Measurements from ENCODE around the gene HAND1. TPM values are rescaled to one million over a fixed set of nuclear protein-coding genes. Genes with fewer than 3 reads are reported as not detected.
A peak's percentile ranks its signal among the peaks of the same experiment; 100 is the strongest.

Gene HAND1
- total RNA-seq, 2 experiments from 2014 or later: not detected

- POLR2A ChIA-PET: interaction anchor here (0.6 to 1.9 kb wide), 3 partner anchors 15 to 408 kb away, joined by 3 to 4 read pairs (median 4); partner anchors contain the start of genes FAM114A2 and MFAP3
- Mint-ChIP-seq H3K27ac (peak overlapping the region; percentile 70), H3K4me3 (peak overlapping the region; percentile 93), H3K36me3 (peaks cover 31% of the 10 kb centered on the region), H3K9me3 (no peaks in the 10 kb centered on the region), H3K27me3 (no peaks in the 10 kb centered on the region), H3K4me1 (peaks cover 39% of the 10 kb centered on the region)
- DNase-seq (peak; percentile 64), ATAC-seq (ENCODE audit: low read depth) (no peak)
These were observed 31.6 kb downstream of the HAND1 start for GRCh38 chr5:154446195-154447088.

- DNase-seq (peak; percentile 98), ATAC-seq (ENCODE audit: low read depth) (peak; percentile 93)
- Mint-ChIP-seq H3K27ac (peak within 1 kb of the TSS; percentile 98), H3K27me3 (no peaks in the 10 kb centered on the region), H3K36me3 (peaks cover 31% of the 10 kb centered on the region), H3K9me3 (no peaks in the 10 kb centered on the region), H3K4me1 (peaks cover 39% of the 10 kb centered on the region), H3K4me3 (peak within 1 kb of the TSS; percentile 100)
- POLR2A ChIA-PET: interaction anchor here (0.6 to 1.9 kb wide), 4 partner anchors 16 to 407 kb away, joined by 3 to 4 read pairs (median 4); partner anchors contain the start of genes FAM114A2 and MFAP3
These were observed 32.4 kb downstream of the HAND1 start, which contains the start of gene SAP30L for GRCh38 chr5:154445422-154446194. Gene SAP30L, plus strand, starts transcription at chr5:154445997. Its CDS starts 608 bp downstream, at chr5:154446605.

GRCh38 chr5:154444556-154445421 is 33.2 kb downstream of the HAND1 start:
- peaks cover 29% of the 10 kb centered on the region for H3K36me3 Mint-ChIP-seq
- peak overlapping the region; percentile 100 for H3K4me3 Mint-ChIP-seq
- ATAC-seq (ENCODE audit: low read depth): no peak
- H3K27me3 Mint-ChIP-seq: no peaks in the 10 kb centered on the region
- POLR2A ChIA-PET: interaction anchor here (1.1 kb wide), 1 partner anchor 406 kb away, joined by 3 read pairs; the partner anchor contains the start of genes FAM114A2 and MFAP3
- peak overlapping the region; percentile 98 for H3K27ac Mint-ChIP-seq
- H3K9me3 Mint-ChIP-seq: no peaks in the 10 kb centered on the region
- H3K4me1 Mint-ChIP-seq: peaks cover 34% of the 10 kb centered on the region
- DNase-seq: peak; percentile 51

- peaks cover 23% of the 10 kb centered on the region for H3K4me1 Mint-ChIP-seq
These were observed 35.2 kb downstream of the HAND1 start for GRCh38 chr5:154442801-154443200.

GRCh38 chr5:154440540-154440939 is 37.5 kb downstream of the HAND1 start:
- peaks cover 17% of the 10 kb centered on the region for H3K4me1 Mint-ChIP-seq
- peaks cover 52% of the 10 kb centered on the region for H3K36me3 Mint-ChIP-seq
- ATAC-seq (ENCODE audit: low read depth) (no peak), DNase-seq (no peak)
- POLR2A ChIA-PET: no interaction called here
- H3K9me3 Mint-ChIP-seq: no peaks in the 10 kb centered on the region
- H3K4me3 Mint-ChIP-seq: no peak overlapping the region
- no peak overlapping the region for H3K27ac Mint-ChIP-seq
- H3K27me3 Mint-ChIP-seq: no peaks in the 10 kb centered on the region

More at GRCh38 chr5:154442801-154443200, 35.2 kb downstream of the HAND1 start:
- H3K27me3 Mint-ChIP-seq: no peaks in the 10 kb centered on the region
- H3K4me3 Mint-ChIP-seq: no peak overlapping the region
- no peaks in the 10 kb centered on the region for H3K9me3 Mint-ChIP-seq
- ATAC-seq (ENCODE audit: low read depth): no peak
- DNase-seq: no peak
- H3K27ac Mint-ChIP-seq: no peak overlapping the region
- peaks cover 39% of the 10 kb centered on the region for H3K36me3 Mint-ChIP-seq
- POLR2A ChIA-PET: no interaction called here

GRCh38 chr5:154437281-154437965 is 40.6 kb downstream of the HAND1 start:
- Mint-ChIP-seq H3K36me3 (peaks cover 60% of the 10 kb centered on the region), H3K27ac (no peak overlapping the region), H3K9me3 (no peaks in the 10 kb centered on the region), H3K4me3 (no peak overlapping the region), H3K27me3 (no peaks in the 10 kb centered on the region), H3K4me1 (peaks cover 10% of the 10 kb centered on the region)
- POLR2A ChIA-PET: no interaction called here
- no peak for DNase-seq
- ATAC-seq (ENCODE audit: low read depth): no peak

- no peaks in the 10 kb centered on the region for H3K27me3 Mint-ChIP-seq
- DNase-seq (no peak), ATAC-seq (ENCODE audit: low read depth) (no peak)
- POLR2A ChIA-PET: no interaction called here
- peaks cover 4% of the 10 kb centered on the region for H3K4me1 Mint-ChIP-seq
- no peak overlapping the region for H3K4me3 Mint-ChIP-seq
- no peaks in the 10 kb centered on the region for H3K9me3 Mint-ChIP-seq
- no peak overlapping the region for H3K27ac Mint-ChIP-seq
- H3K36me3 Mint-ChIP-seq: peaks cover 56% of the 10 kb centered on the region
These were observed 42.8 kb downstream of the HAND1 start for GRCh38 chr5:154435226-154435625.

GRCh38 chr5:154430961-154431630 is 46.9 kb downstream of the HAND1 start:
- ATAC-seq (ENCODE audit: low read depth): no peak
- no peak overlapping the region for H3K27ac Mint-ChIP-seq
- H3K9me3 Mint-ChIP-seq: peaks cover 2% of the 10 kb centered on the region

GRCh38 chr5:154430466-154430865 is 47.6 kb downstream of the HAND1 start:
- H3K36me3 Mint-ChIP-seq: peaks cover 43% of the 10 kb centered on the region
- ATAC-seq (ENCODE audit: low read depth) (no peak), DNase-seq (no peak)
- H3K9me3 Mint-ChIP-seq: peaks cover 2% of the 10 kb centered on the region
- POLR2A ChIA-PET: no interaction called here
- no peak overlapping the region for H3K27ac Mint-ChIP-seq
- no peak overlapping the region for H3K4me3 Mint-ChIP-seq
- no peaks in the 10 kb centered on the region for H3K27me3 Mint-ChIP-seq
- peaks cover 3% of the 10 kb centered on the region for H3K4me1 Mint-ChIP-seq

More at GRCh38 chr5:154430961-154431630, 46.9 kb downstream of the HAND1 start:
- POLR2A ChIA-PET: interaction anchor here (0.7 kb wide), 1 partner anchor 19 kb away, joined by 3 read pairs; no protein-coding TSS in a partner anchor
- no peak for DNase-seq
- peaks cover 47% of the 10 kb centered on the region for H3K36me3 Mint-ChIP-seq
- no peaks in the 10 kb centered on the region for H3K27me3 Mint-ChIP-seq
- H3K4me1 Mint-ChIP-seq: peaks cover 3% of the 10 kb centered on the region
- H3K4me3 Mint-ChIP-seq: no peak overlapping the region

GRCh38 chr5:154429341-154429740 is 48.7 kb downstream of the HAND1 start:
- Mint-ChIP-seq H3K4me3 (no peak overlapping the region), H3K4me1 (peaks cover 3% of the 10 kb centered on the region), H3K36me3 (peaks cover 40% of the 10 kb centered on the region), H3K27me3 (no peaks in the 10 kb centered on the region), H3K27ac (no peak overlapping the region), H3K9me3 (peaks cover 2% of the 10 kb centered on the region)
- POLR2A ChIA-PET: no interaction called here
- ATAC-seq (ENCODE audit: low read depth) (no peak), DNase-seq (no peak)

- Mint-ChIP-seq H3K36me3 (peaks cover 40% of the 10 kb centered on the region), H3K27ac (no peak overlapping the region), H3K4me1 (peaks cover 3% of the 10 kb centered on the region), H3K9me3 (peaks cover 2% of the 10 kb centered on the region), H3K4me3 (no peak overlapping the region), H3K27me3 (no peaks in the 10 kb centered on the region)
- no peak for ATAC-seq (ENCODE audit: low read depth)
- DNase-seq: no peak
- POLR2A ChIA-PET: no interaction called here
These were observed 49.8 kb downstream of the HAND1 start for GRCh38 chr5:154428208-154428607.

Measured in activated naive CD8-positive, alpha-beta T cell treated with anti-CD3 and anti-CD28 coated beads, Interleukin-2, amount 10 ng/mL, durations not matched to agents 7 days and 5 days (primary cell).